IPS-20b (cell line): ENCODE data around the gene ZNF679.
"Not testable (repeated sequence)": the region's sequence is repeated elsewhere in the genome, so short reads cannot be mapped to it uniquely, and the experiment has no call there.

Experiments used
- H3K27ac ChIP-seq: one replicate; pipeline ENCODE4 v1.5.1; 2013; ENCODE audit warnings: low read length
- H3K27me3 ChIP-seq: 2 replicates; pipeline ENCODE4 v1.6.1; 2013; ENCODE audit warnings: mild to moderate bottlenecking, low read length, inconsistent platforms; ENCODE audit not compliant: insufficient read depth
- H3K36me3 ChIP-seq: 2 replicates; pipeline ENCODE4 v1.6.1; 2013; ENCODE audit warnings: low read depth, mild to moderate bottlenecking, inconsistent platforms, low read length, moderate library complexity; ENCODE audit not compliant: insufficient read depth
- H3K4me1 ChIP-seq: 2 replicates; pipeline ENCODE4 v1.6.1; 2013; ENCODE audit warnings: mild to moderate bottlenecking, control low read depth, inconsistent platforms, low read length, moderate library complexity; ENCODE audit not compliant: insufficient read depth
- H3K4me3 ChIP-seq: 2 replicates; pipeline ENCODE4 v1.5.1; 2013; ENCODE audit warnings: mild to moderate bottlenecking, low read length, inconsistent platforms
- H3K9ac ChIP-seq: 2 replicates; pipeline ENCODE4 v1.6.1; 2013; ENCODE audit warnings: low read depth, mild to moderate bottlenecking, inconsistent platforms, low read length, moderate library complexity
- H3K9me3 ChIP-seq: 2 replicates; pipeline ENCODE4 v1.6.1; 2013; ENCODE audit warnings: mild to moderate bottlenecking, low read depth, low read length, inconsistent platforms; ENCODE audit not compliant: insufficient read depth

The ZNF679 gene

GRCh38 chr7:64313740-64314491, 85.6 kb downstream of the ZNF679 start, which contains the start of gene ZNF736:
Gene ZNF736 (plus strand): TSS chr7:64313961. CDS start chr7:64314151, 190 bp downstream.
- Histone ChIP-seq H3K9ac (no peak within 1 kb of the TSS), H3K27ac (no peak within 1 kb of the TSS), H3K27me3 (no peaks in the 10 kb centered on the region), H3K4me3 (no peak within 1 kb of the TSS), H3K36me3 (no peaks in the 10 kb centered on the region), H3K4me1 (no peaks in the 10 kb centered on the region), H3K9me3 (peaks cover 92% of the 10 kb centered on the region)

DNA sequence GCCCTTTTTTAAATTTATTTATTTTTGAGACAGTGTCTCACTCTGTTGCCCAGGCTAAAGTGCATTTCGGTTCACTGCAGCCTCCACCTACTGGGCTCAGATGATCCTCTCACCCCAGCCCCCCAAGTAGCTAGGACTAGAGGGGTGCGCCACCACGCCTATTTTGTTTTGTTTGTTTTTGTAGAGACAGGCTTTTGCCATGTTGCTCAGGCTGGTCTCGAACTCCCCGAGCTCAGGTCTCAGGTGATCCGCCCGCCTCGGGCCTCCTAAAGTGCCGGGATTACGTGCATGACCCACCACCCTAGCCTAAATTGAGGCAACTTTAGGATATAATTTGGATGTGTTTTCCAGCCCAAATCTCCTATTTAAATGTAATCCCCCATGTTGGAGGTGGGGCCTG, 86.3 kb downstream of the ZNF679 start:
- H3K27ac ChIP-seq: no peak overlapping the region
- no peaks in the 10 kb centered on the region for H3K4me1 ChIP-seq
- no peak overlapping the region for H3K4me3 ChIP-seq
- no peak overlapping the region for H3K9ac ChIP-seq
- no peaks in the 10 kb centered on the region for H3K36me3 ChIP-seq
- H3K27me3 ChIP-seq: no peaks in the 10 kb centered on the region
- peaks cover 91% of the 10 kb centered on the region for H3K9me3 ChIP-seq

DNA sequence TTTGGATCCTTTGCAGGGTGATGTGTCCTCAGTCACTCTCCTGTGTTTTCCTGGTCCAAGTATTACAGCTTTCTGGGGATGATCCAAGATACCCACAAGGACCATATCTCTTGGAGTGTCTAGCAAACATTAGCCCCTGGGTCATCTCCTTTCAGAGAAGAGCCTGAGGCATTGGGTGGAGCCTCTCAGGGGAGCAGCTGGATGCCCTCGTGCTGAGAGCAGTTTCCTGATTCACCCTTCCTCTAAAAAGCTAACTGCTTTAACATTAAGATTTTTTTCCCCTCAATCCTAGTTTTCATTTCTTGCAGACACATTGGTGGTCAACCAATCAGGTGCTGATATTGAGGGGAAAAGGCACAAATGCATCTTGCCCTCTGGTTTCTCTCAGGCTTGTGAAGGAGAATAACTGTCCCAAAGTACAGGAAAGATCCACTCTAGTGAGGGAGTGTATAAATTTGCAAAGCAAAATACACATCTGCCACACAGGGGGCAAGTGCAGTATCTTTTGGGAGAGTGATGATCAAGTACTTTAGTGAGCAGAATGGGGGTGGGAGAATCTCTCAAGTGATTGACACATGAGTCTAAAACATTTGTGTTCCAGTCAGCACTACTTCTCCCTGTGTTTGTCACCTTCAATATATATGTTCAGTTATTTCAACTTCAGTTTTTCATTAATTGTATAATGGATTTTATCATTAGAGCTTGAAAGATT, 87.9 kb downstream of the ZNF679 start:
- H3K27ac ChIP-seq, H3K4me3 ChIP-seq, H3K27me3 ChIP-seq, H3K36me3 ChIP-seq, H3K9ac ChIP-seq, H3K4me1 ChIP-seq: not testable (repeated sequence)
- peaks cover 92% of the 10 kb centered on the region for H3K9me3 ChIP-seq
